CD14-positive monocyte (primary cell): Measurements from ENCODE around the gene AR. TPM values are rescaled to one million over a fixed set of nuclear protein-coding genes. Genes with fewer than 3 reads are reported as not detected.

Experiments
- DNase-seq, 3 donors: peaks; one replicate each; pipeline ENCODE4 v3.0.0-alpha.2; 2011 to 2022
- H2AFZ ChIP-seq: 2 replicates; pipeline ENCODE4 v1.6.0; 2012; ENCODE audit warnings: mild to moderate bottlenecking, low read depth, low read length, inconsistent platforms; ENCODE audit not compliant: insufficient read depth, poor library complexity, severe bottlenecking
- H3K27ac ChIP-seq, 2 donors: 1 replicate in 1 of 2; 2 replicates in 1 of 2; pipeline ENCODE4 v1.5.1; 2012 to 2013; ENCODE audit warnings: low read length in 2 of 2, control low read depth in 1 of 2, inconsistent platforms in 1 of 2, low read depth in 1 of 2, mild to moderate bottlenecking in 1 of 2
- H3K27me3 ChIP-seq, 2 donors: one replicate each; pipeline versions ENCODE4 v1.6.0 to v1.6.1; 2011 to 2013; ENCODE audit warnings: low read length in 2 of 2; ENCODE audit not compliant: control insufficient read depth in 2 of 2, insufficient read depth in 2 of 2
- H3K36me3 ChIP-seq, 2 donors: replicated peaks in 1 of 2; 1 replicate in 1 of 2; 2 replicates in 1 of 2; pipeline versions ENCODE4 v1.5.1 to v1.6.1; 2012 to 2013; ENCODE audit warnings: low read length in 2 of 2, control low read depth in 1 of 2, inconsistent platforms in 1 of 2, mild to moderate bottlenecking in 1 of 2; ENCODE audit not compliant: insufficient read depth in 2 of 2, control insufficient read depth in 1 of 2
- H3K4me1 ChIP-seq, 2 donors: 1 replicate in 1 of 2; 2 replicates in 1 of 2; pipeline versions ENCODE4 v1.5.1 to v1.6.1; 2012 to 2013; ENCODE audit warnings: low read length in 2 of 2, control low read depth in 1 of 2, inconsistent platforms in 1 of 2, mild to moderate bottlenecking in 1 of 2, moderate library complexity in 1 of 2; ENCODE audit not compliant: insufficient read depth in 2 of 2, control insufficient read depth in 1 of 2
- H3K4me2 ChIP-seq: replicated peaks from 2 replicates; pipeline ENCODE3; 2012; ENCODE audit warnings: low read length, moderate library complexity, mild to moderate bottlenecking; ENCODE audit not compliant: poor library complexity, severe bottlenecking; ENCODE audit errors: extremely low read depth
- H3K4me3 ChIP-seq, 3 experiments: fragments of 200-600 bp in 1 of 3; sonication (generic) in 1 of 3; replicated peaks in 1 of 3; 1 replicate in 2 of 3; 2 replicates in 1 of 3; pipeline ENCODE4 v1.5.1; 2011 to 2013; ENCODE audit warnings: low read length in 3 of 3, mild to moderate bottlenecking in 3 of 3, control low read depth in 2 of 3, low read depth in 2 of 3, inconsistent platforms in 1 of 3, moderate library complexity in 1 of 3
- H3K79me2 ChIP-seq: 2 replicates; pipeline ENCODE4 v1.6.0; 2012; ENCODE audit warnings: mild to moderate bottlenecking, control low read depth, inconsistent platforms, low read length, moderate library complexity; ENCODE audit not compliant: insufficient read depth
- H3K9ac ChIP-seq: 2 replicates; pipeline ENCODE4 v1.6.0; 2017; ENCODE audit warnings: low read length, mild to moderate bottlenecking; ENCODE audit not compliant: insufficient read depth, poor library complexity, severe bottlenecking
- H3K9me3 ChIP-seq, 2 donors: replicated peaks in 1 of 2; 1 replicate in 1 of 2; 2 replicates in 1 of 2; pipeline versions ENCODE4 v1.5.1 to v1.6.1; 2012 to 2013; ENCODE audit warnings: low read length in 2 of 2, control low read depth in 1 of 2; ENCODE audit not compliant: control insufficient read depth in 1 of 2, insufficient read depth in 1 of 2
- H4K20me1 ChIP-seq: 2 replicates; pipeline ENCODE4 v1.6.0; 2012; ENCODE audit warnings: mild to moderate bottlenecking, low read length, control low read depth, moderate library complexity; ENCODE audit not compliant: insufficient read depth
- H3K27ac Mint-ChIP-seq, 7 donors: one replicate each; pipeline ENCODE4 v1.8.0; 2020; ENCODE audit warnings: mild to moderate bottlenecking in 7 of 7, mixed read lengths in 7 of 7, moderate library complexity in 6 of 7, inconsistent platforms in 2 of 7
- H3K27me3 Mint-ChIP-seq, 3 donors: one replicate each; pipeline ENCODE4 v1.8.0; 2021 to 2022; ENCODE audit warnings: low read depth in 3 of 3, mild to moderate bottlenecking in 3 of 3, mixed read lengths in 3 of 3, moderate library complexity in 3 of 3, inconsistent platforms in 1 of 3
- H3K36me3 Mint-ChIP-seq, 2 donors: one replicate each; pipeline ENCODE4 v1.8.0; 2020; ENCODE audit warnings: mixed read lengths in 2 of 2, inconsistent platforms in 1 of 2, mild to moderate bottlenecking in 1 of 2
- H3K4me1 Mint-ChIP-seq: one replicate; pipeline ENCODE4 v1.8.0; 2020; ENCODE audit warnings: mild to moderate bottlenecking, mixed read lengths
- H3K4me3 Mint-ChIP-seq, 2 donors: one replicate each; pipeline ENCODE4 v1.8.0; 2020; ENCODE audit warnings: mild to moderate bottlenecking in 2 of 2, mixed read lengths in 2 of 2, moderate library complexity in 1 of 2
- H3K9me3 Mint-ChIP-seq, 7 donors: one replicate each; pipeline ENCODE4 v1.8.0; 2020 to 2022; ENCODE audit warnings: mixed read lengths in 7 of 7, mild to moderate bottlenecking in 6 of 7, moderate library complexity in 6 of 7, inconsistent platforms in 2 of 7
- WGBS: methylation state at CpG from one replicate; pipeline ENCODE4 v1.1.5; 2013; ENCODE audit warnings: missing lambda C conversion rate; ENCODE audit not compliant: insufficient coverage; 5-methylcytosine and 5-hydroxymethylcytosine counted together
- intact Hi-C, 2 donors: fragments of 100-400 bp; cut with micrococcal nuclease; formaldehyde crosslinking; loops; one replicate each; pipeline versions ENCODE4 v1.15.0 to v1.15.1; 2023
- polyA plus RNA-seq, 3 donors: library from polyadenylated mRNA; depleted of rRNA in 1 of 3; unstranded in 2 of 3; stranded (reverse) in 1 of 3; fragments of 300-500 nt in 2 of 3; fragments of >200 nt in 1 of 3; fragmentation: Illumina TruSeq in 2 of 3; gene quantifications; 1 replicate in 2 of 3; 2 replicates in 1 of 3; pipeline ENCODE4 v1.2.3, GENCODE V29; 2012 to 2021
- TF ChIP-seq, protein P1 (sequence below): fragments of 200-600 bp; IDR thresholded peaks from one replicate; pipeline ENCODE4 v1.8.0; 2022; ENCODE audit warnings: antibody characterized with exemption, mild to moderate bottlenecking

AR gene
- polyA plus RNA-seq, 3 donors, result not detected

DNA sequence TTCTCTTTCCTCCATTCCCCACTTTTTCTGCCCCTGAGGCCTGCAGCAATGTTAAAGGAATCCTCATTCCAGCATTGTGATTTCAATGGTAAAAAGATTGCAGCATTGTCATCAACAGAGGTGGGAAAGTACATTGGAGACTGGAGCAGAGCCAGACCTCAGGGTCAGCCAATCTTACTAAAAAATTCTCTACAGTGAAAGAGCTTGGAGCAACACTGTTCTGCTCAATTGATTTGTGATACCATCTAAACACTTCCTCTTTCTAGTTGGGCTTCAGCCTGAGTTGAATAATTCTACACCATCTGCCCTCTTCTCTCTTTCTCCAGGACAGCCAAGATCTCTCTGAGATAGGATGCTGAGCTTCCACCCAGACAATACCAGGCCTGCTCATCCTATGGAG lies 176.5 kb downstream of the AR start:
- H3K4me3 ChIP-seq, result no peak overlapping the region
- H3K36me3 Mint-ChIP-seq, result no peaks in the 10 kb centered on the region
- intact Hi-C loops, result no loop called here

DNA sequence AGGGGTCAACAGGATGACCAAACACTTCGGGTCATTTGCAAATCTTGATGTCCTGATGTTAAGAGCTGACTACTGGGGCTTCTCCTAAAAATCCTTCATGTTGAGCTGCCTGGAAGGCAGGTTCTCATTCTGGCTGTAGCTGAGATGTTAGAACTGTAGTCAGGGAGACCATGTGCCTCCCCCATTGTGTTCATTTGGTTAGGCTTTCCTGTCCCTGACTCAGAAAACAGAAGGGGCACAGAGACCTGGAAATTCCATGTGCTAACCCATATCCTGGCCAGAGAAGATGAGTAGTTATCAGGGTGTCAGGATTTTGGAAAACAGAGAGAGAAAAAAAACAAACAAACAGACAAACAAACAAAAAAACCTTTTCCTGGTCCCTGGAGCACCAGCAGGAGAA lies 177.5 kb downstream of the AR start:
- Histone ChIP-seq H4K20me1 (no peaks in the 10 kb centered on the region), H3K27ac (no peak overlapping the region), H3K36me3 (no peaks in the 10 kb centered on the region), H3K9ac (no peak overlapping the region), H3K4me2 (no peak overlapping the region), H3K27me3 (no peaks in the 10 kb centered on the region), H3K4me1 (peaks cover 42 to 43% of the 10 kb centered on the region in 2 donors), H2AFZ (no peak overlapping the region), H3K9me3 (no peaks in the 10 kb centered on the region), H3K4me3 (no peak overlapping the region), H3K79me2 (no peaks in the 10 kb centered on the region)
- intact Hi-C loops, result no loop called here
- Mint-ChIP-seq H3K36me3 (no peaks in the 10 kb centered on the region), H3K27ac (no peak overlapping the region), H3K4me3 (no peak overlapping the region), H3K4me1 (peaks cover 51% of the 10 kb centered on the region), H3K9me3 (peaks cover 0 to 1% (median 0%) of the 10 kb centered on the region in 7 donors), H3K27me3 (peaks cover 0 to 9% (median 2%) of the 10 kb centered on the region in 3 donors)
- WGBS, result 86% methylated on average over 1 of the region's 1 CpG
- TF ChIP-seq, protein P1, sequence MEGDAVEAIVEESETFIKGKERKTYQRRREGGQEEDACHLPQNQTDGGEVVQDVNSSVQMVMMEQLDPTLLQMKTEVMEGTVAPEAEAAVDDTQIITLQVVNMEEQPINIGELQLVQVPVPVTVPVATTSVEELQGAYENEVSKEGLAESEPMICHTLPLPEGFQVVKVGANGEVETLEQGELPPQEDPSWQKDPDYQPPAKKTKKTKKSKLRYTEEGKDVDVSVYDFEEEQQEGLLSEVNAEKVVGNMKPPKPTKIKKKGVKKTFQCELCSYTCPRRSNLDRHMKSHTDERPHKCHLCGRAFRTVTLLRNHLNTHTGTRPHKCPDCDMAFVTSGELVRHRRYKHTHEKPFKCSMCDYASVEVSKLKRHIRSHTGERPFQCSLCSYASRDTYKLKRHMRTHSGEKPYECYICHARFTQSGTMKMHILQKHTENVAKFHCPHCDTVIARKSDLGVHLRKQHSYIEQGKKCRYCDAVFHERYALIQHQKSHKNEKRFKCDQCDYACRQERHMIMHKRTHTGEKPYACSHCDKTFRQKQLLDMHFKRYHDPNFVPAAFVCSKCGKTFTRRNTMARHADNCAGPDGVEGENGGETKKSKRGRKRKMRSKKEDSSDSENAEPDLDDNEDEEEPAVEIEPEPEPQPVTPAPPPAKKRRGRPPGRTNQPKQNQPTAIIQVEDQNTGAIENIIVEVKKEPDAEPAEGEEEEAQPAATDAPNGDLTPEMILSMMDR, result no peak
- no peak for DNase-seq

More for the DNA sequence above, 176.5 kb downstream of the AR start:
- Mint-ChIP-seq H3K4me1 (peaks cover 42% of the 10 kb centered on the region), H3K27me3 (peaks cover 0 to 9% (median 2%) of the 10 kb centered on the region in 3 donors), H3K4me3 (no peak overlapping the region), H3K27ac (no peak overlapping the region), H3K9me3 (peaks cover 0 to 1% (median 0%) of the 10 kb centered on the region in 7 donors)
- Histone ChIP-seq H2AFZ (no peak overlapping the region), H4K20me1 (no peaks in the 10 kb centered on the region), H3K4me1 (peaks cover 35 to 36% of the 10 kb centered on the region in 2 donors), H3K4me2 (no peak overlapping the region), H3K27ac (no peak overlapping the region), H3K36me3 (no peaks in the 10 kb centered on the region), H3K27me3 (no peaks in the 10 kb centered on the region), H3K9me3 (no peaks in the 10 kb centered on the region), H3K79me2 (no peaks in the 10 kb centered on the region), H3K9ac (no peak overlapping the region)
- TF ChIP-seq, protein P1, result no peak
- no peak for DNase-seq
